Body of pancreas (tissue), 4 donors: ENCODE measurements around the gene DOK6. TPM values are rescaled to one million over a fixed set of nuclear protein-coding genes. Genes with fewer than 3 reads are reported as not detected.

Experiments used
- ATAC-seq: fragments of 150-250 bp; one replicate; pipeline ENCODE4 v1.9.1; 2016
- DNase-seq, 4 donors: peaks; one replicate each; pipeline ENCODE4 v3.0.0-alpha.2; 2019
- H3K27ac ChIP-seq, 4 donors: fragments of 200-600 bp; sonication (generic); 1 replicate in 3 of 4; 2 replicates in 1 of 4; pipeline versions ENCODE4 v1.5.1 to v1.6.1; 2016 to 2019; ENCODE audit warnings: mild to moderate bottlenecking in 1 of 4, mixed read lengths in 1 of 4, moderate library complexity in 1 of 4
- H3K27me3 ChIP-seq, 2 donors: fragments of 200-600 bp; sonication (generic); one replicate each; pipeline ENCODE4 v1.6.0; 2016; ENCODE audit warnings: mild to moderate bottlenecking in 1 of 2
- H3K36me3 ChIP-seq, 2 donors: fragments of 200-600 bp; sonication (generic); replicated peaks in 1 of 2; 2 replicates each; pipeline ENCODE4 v1.5.1; 2016; ENCODE audit warnings: low read depth in 2 of 2; ENCODE audit not compliant: insufficient read depth in 1 of 2
- H3K4me1 ChIP-seq: fragments of 200-600 bp; sonication (generic); one replicate; pipeline ENCODE4 v1.6.0; 2016
- H3K4me3 ChIP-seq, 2 donors: fragments of 200-600 bp; sonication (generic); 1 replicate in 1 of 2; 2 replicates in 1 of 2; pipeline ENCODE4 v1.5.1; 2016 to 2019
- H3K9me3 ChIP-seq, 3 donors: fragments of 200-600 bp; sonication (generic); 1 replicate in 2 of 3; 2 replicates in 1 of 3; pipeline ENCODE4 v1.5.1; 2016
- CTCF ChIP-seq, 7 experiments: fragments of 450-650 bp in 4 of 7; fragments of 200-600 bp in 3 of 7; sonication (generic) in 3 of 7; IDR thresholded peaks; one replicate each; pipeline ENCODE4 v1.5.1; 2016 to 2019; ENCODE audit warnings: antibody characterized with exemption in 7 of 7
- POLR2A ChIP-seq, 3 donors: fragments of 450-650 bp; IDR thresholded peaks; one replicate each; pipeline ENCODE4 v1.6.1; 2016; ENCODE audit warnings: antibody characterized with exemption in 3 of 3, mild to moderate bottlenecking in 2 of 3
- WGBS, 2 donors: methylation state at CpG; one replicate each; pipeline ENCODE4 v1.1.5; 2017; 5-methylcytosine and 5-hydroxymethylcytosine counted together
- intact Hi-C: fragments of 100-400 bp; cut with DNase I; formaldehyde crosslinking; loops from one replicate; pipeline ENCODE4 v1.15.1; 2023
- total RNA-seq, 2 donors: library from RNA; depleted of rRNA; stranded (reverse); fragments of >200 nt; gene quantifications; one replicate each; pipeline ENCODE4 v1.1.0, GENCODE V29; 2016

Gene DOK6
- total RNA-seq, 2 donors from 2014 or later: under 0.01 to 0.66 TPM

GRCh38 chr18:69754108-69754507 is 353.4 kb downstream of the DOK6 start:
- H3K27me3 ChIP-seq: no peaks in the 10 kb centered on the region
- ATAC-seq (no peak), DNase-seq (no peak)
- H3K27ac ChIP-seq: no peak overlapping the region
- H3K9me3 ChIP-seq: no peaks in the 10 kb centered on the region
- H3K4me1 ChIP-seq: no peaks in the 10 kb centered on the region
- WGBS, 2 donors: 92 to 94% methylated on average over 3 of the region's 3 CpGs
- intact Hi-C loops: loop anchor here (10.0 kb wide), 1 partner anchor 209 kb away; no protein-coding TSS in a partner anchor
- no peaks in the 10 kb centered on the region for H3K36me3 ChIP-seq
- H3K4me3 ChIP-seq: no peak overlapping the region
- no peak for TF ChIP-seq POLR2A (IDR thresholded peaks at IDR 0.05)
- TF ChIP-seq CTCF (IDR thresholded peaks at IDR 0.05): no peak

- intact Hi-C loops: loop anchor here (10.0 kb wide), 1 partner anchor 210 kb away; no protein-coding TSS in a partner anchor
- ATAC-seq (no peak), DNase-seq (no peak)
- TF ChIP-seq CTCF (IDR thresholded peaks at IDR 0.05) (no peak), POLR2A (IDR thresholded peaks at IDR 0.05) (no peak)
- Histone ChIP-seq H3K4me3 (no peak overlapping the region), H3K9me3 (no peaks in the 10 kb centered on the region), H3K36me3 (no peaks in the 10 kb centered on the region), H3K27ac (no peak overlapping the region), H3K4me1 (no peaks in the 10 kb centered on the region), H3K27me3 (no peaks in the 10 kb centered on the region)
- 87 to 90% methylated on average over 2 of the region's 2 CpGs for WGBS, 2 donors
Observed at GRCh38 chr18:69755041-69755440, 354.4 kb downstream of the DOK6 start.

GRCh38 chr18:69755856-69756496 is 355.3 kb downstream of the DOK6 start:
- Histone ChIP-seq H3K27me3 (no peaks in the 10 kb centered on the region), H3K36me3 (no peaks in the 10 kb centered on the region), H3K9me3 (no peaks in the 10 kb centered on the region), H3K27ac (no peak overlapping the region), H3K4me1 (no peaks in the 10 kb centered on the region), H3K4me3 (no peak overlapping the region)
- DNase-seq (no peak), ATAC-seq (no peak)
- WGBS, 2 donors: 90 to 94% methylated on average over 6 of the region's 6 CpGs
- intact Hi-C loops: loop anchor here (10.0 kb wide), 1 partner anchor 211 kb away; no protein-coding TSS in a partner anchor
- TF ChIP-seq CTCF (IDR thresholded peaks at IDR 0.05) (no peak), POLR2A (IDR thresholded peaks at IDR 0.05) (no peak)

- H3K9me3 ChIP-seq: no peaks in the 10 kb centered on the region
- TF ChIP-seq POLR2A (IDR thresholded peaks at IDR 0.05) (no peak), CTCF (IDR thresholded peaks at IDR 0.05) (no peak)
- H3K4me1 ChIP-seq: peaks cover 4% of the 10 kb centered on the region
- H3K4me3 ChIP-seq: no peak overlapping the region
- no peak for DNase-seq
- no peaks in the 10 kb centered on the region for H3K36me3 ChIP-seq
- 63 to 64% methylated on average over 6 of the region's 6 CpGs for WGBS, 2 donors
- no peaks in the 10 kb centered on the region for H3K27me3 ChIP-seq
- intact Hi-C loops: loop anchor here (10.0 kb wide), 1 partner anchor 213 kb away; no protein-coding TSS in a partner anchor
- ATAC-seq: no peak
- no peak overlapping the region for H3K27ac ChIP-seq
Observed at GRCh38 chr18:69757733-69758132, 357.0 kb downstream of the DOK6 start.

- H3K27ac ChIP-seq: no peak overlapping the region
- ATAC-seq: no peak
- no peak for DNase-seq
- no peak overlapping the region for H3K4me3 ChIP-seq
- intact Hi-C loops: loop anchor here (10.0 kb wide), 1 partner anchor 214 kb away; no protein-coding TSS in a partner anchor
- no peaks in the 10 kb centered on the region for H3K9me3 ChIP-seq
- H3K36me3 ChIP-seq: no peaks in the 10 kb centered on the region
- peaks cover 4% of the 10 kb centered on the region for H3K4me1 ChIP-seq
- H3K27me3 ChIP-seq: no peaks in the 10 kb centered on the region
- TF ChIP-seq CTCF (IDR thresholded peaks at IDR 0.05) (no peak), POLR2A (IDR thresholded peaks at IDR 0.05) (no peak)
Observed at GRCh38 chr18:69758458-69758857, 357.8 kb downstream of the DOK6 start.
